22Rv1 (cell line): ENCODE measurements around the gene IRF6.

Experiments used
- CTCF ChIP-seq: fragments of 450-650 bp; IDR thresholded peaks from 2 replicates; pipeline ENCODE4 v1.5.1; 2017; ENCODE audit warnings: mild to moderate bottlenecking
- ZFX ChIP-seq: fragments of 450-650 bp; IDR thresholded peaks from 2 replicates; pipeline ENCODE4 v1.6.1; 2017; ENCODE audit warnings: antibody characterized with exemption, borderline replicate concordance

- TF ChIP-seq CTCF (no peak), ZFX (no peak)
Observed at GRCh38 chr1:209820986-209821385, 15.0 kb upstream of the IRF6 start.
